SH-SY5Y (cell line): ENCODE measurements around the gene SLK.

Experiments
- GATA2 ChIP-seq: IDR thresholded peaks from 2 replicates; pipeline ENCODE4 v1.6.1; 2011; ENCODE audit warnings: mild to moderate bottlenecking, low read depth, low read length
- GATA3 ChIP-seq: IDR thresholded peaks from 2 replicates; pipeline ENCODE4 v1.6.1; 2011; ENCODE audit warnings: low read depth, mild to moderate bottlenecking, low read length, moderate library complexity

DNA sequence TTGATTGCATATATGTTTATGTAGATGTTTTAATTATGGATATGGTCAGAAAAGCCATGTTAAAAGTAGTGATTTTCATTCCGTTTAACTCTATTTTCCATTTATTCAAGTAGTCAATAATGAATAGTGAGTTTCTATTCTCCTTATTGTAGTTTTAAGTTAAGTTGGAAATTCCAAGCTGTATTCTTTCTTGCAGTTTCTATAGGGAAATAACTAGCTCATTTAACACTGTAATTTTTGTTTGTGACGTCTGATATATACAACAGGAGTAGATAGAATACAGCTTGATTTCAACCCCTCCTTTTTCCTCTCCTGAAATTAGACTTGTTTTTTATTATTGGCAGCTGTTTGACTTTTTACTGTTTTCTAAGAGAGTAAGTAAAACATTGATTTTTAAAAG is 47.2 kb downstream of the SLK start:
- TF ChIP-seq GATA2 (no peak), GATA3 (no peak)
